K562 (cell line): Measurements from ENCODE around the gene IFI16. TPM values are rescaled to one million over a fixed set of nuclear protein-coding genes. Genes with fewer than 3 reads are reported as not detected.

Source experiments
- MGA ChIP-seq: fragments of 450-650 bp; IDR thresholded peaks from 2 replicates; pipeline ENCODE4 v1.6.1; 2016; ENCODE audit warnings: mild to moderate bottlenecking, moderate library complexity
- NR2F6 ChIP-seq: fragments of 450-650 bp; formaldehyde crosslinking; IDR thresholded peaks from 2 replicates; pipeline ENCODE4 v1.4.0; 2020; ENCODE audit warnings: mild to moderate bottlenecking
- TCF7 ChIP-seq: sonication (generic); IDR thresholded peaks from 2 replicates; pipeline ENCODE4 v1.6.1; 2016; ENCODE audit warnings: antibody characterized with exemption, borderline replicate concordance
- ZNF3 ChIP-seq: fragments of 250-450 bp; sonication (Bioruptor Pico); IDR thresholded peaks from 2 replicates; pipeline ENCODE4 v1.5.0; 2021; ENCODE audit warnings: mild to moderate bottlenecking, moderate library complexity
- ZNF76 ChIP-seq: fragments of 250-450 bp; sonication (Bioruptor Pico); IDR thresholded peaks from 2 replicates; pipeline ENCODE4 v1.4.0; 2020; ENCODE audit warnings: mild to moderate bottlenecking, moderate library complexity, borderline replicate concordance
- polyA plus RNA-seq, 8 experiments: library from polyadenylated mRNA; depleted of rRNA in 4 of 8; stranded (reverse) in 5 of 8; unstranded in 3 of 8; fragments of >200 nt; fragmentation: Nextera tagmentation in 2 of 8; fragmentation: Illumina TruSeq in 1 of 8; extraction: Ambion mirVana in 2 of 8; extraction: Trizol in 1 of 8; gene quantifications; 2 replicates each; pipeline versions ENCODE4 v1.2.1 to v1.2.3, GENCODE V29; 2011 to 2014; ENCODE audit warnings: inconsistent platforms in 1 of 8, missing spikeins in 1 of 8
- total RNA-seq, 7 experiments: library from RNA; depleted of rRNA in 6 of 7; stranded (reverse); fragments of >200 nt in 6 of 7; fragmentation: Illumina TruSeq in 2 of 7; extraction: Trizol in 2 of 7; gene quantifications; 2 replicates each; pipeline versions ENCODE4 v1.2.1 to v1.2.3, GENCODE V29; 2011 to 2021; ENCODE audit warnings: low replicate concordance in 1 of 7
- TF ChIP-seq, protein P1 (sequence below): sonication (generic); formaldehyde crosslinking; IDR thresholded peaks from 2 replicates; pipeline ENCODE4 v1.5.0; 2020; ENCODE audit warnings: missing genetic modification reagents

Gene IFI16
- total and polyA plus RNA-seq, 9 of the 15 experiments (the other 6 are each of a cell fraction or from before 2014, with no cell fraction given), result 0.70 to 2.8 (median 1.6) TPM

DNA sequence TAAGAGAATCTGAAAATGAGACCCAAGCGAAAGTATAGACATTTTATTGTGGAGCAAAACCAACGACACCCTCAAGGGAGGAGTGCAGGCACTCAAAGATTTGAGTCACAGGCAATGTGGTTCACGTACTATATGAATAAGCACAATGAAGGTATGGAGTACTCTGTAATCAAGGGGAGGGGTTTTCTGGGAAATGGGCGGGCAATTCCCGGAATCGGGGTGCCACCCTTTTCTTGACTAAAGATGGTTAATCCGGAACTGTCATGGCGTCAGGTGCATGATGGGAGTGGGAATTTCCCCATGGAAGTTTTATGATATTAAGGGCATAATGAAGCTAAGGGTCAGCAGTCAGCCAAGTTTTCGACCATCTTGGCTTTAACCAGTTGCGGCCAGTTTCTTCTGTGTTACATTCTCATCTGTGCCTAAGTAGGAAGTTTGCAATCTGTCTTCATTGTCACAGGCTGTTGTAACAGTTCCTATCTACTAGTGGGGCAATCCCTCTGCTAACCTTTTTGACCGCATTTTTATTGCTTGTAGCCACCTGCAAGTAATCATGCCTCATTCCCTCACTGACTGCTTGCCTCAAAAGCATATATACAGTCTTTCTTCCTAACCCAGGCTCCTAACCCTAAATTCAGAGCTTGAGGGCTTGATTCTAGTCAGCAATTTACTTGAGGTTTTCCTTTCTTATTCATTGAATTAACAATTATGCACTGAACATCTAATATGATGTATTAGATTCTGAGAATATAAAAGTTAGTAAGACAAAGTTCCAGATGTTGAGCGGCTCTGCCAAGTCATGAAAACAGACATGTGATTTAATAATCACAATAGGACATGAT, 67.6 kb downstream of the IFI16 start (continued):
- TF ChIP-seq ZNF76 (CRISPR knock-in tag), result no peak
- TF ChIP-seq MGA, result peak; percentile 42; the same call in 1 of the 2 replicates
- no peak for TF ChIP-seq ZNF3 (CRISPR knock-in tag)
- TF ChIP-seq NR2F6 (CRISPR knock-in tag), result 0 out of 2 replicates have a peak, but pooled peaks have one; percentile 19
- TF ChIP-seq TCF7, result no peak
- TF ChIP-seq, protein P1, sequence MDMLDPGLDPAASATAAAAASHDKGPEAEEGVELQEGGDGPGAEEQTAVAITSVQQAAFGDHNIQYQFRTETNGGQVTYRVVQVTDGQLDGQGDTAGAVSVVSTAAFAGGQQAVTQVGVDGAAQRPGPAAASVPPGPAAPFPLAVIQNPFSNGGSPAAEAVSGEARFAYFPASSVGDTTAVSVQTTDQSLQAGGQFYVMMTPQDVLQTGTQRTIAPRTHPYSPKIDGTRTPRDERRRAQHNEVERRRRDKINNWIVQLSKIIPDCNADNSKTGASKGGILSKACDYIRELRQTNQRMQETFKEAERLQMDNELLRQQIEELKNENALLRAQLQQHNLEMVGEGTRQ (CRISPR knock-in tag), result no peak
- TF ChIP-seq, all 486 proteins: peak for 96
